Cardiac fibroblast (primary cell): ENCODE measurements around the gene XYLT1.

ENCODE experiments used
- DNase-seq, 2 donors: peaks; one replicate each; pipeline versions ENCODE4 v3.0.0 to v3.0.0-alpha.2; 2010; ENCODE audit warnings: low read depth in 2 of 2
- H3K4me3 ChIP-seq, 2 donors: replicated peaks in 1 of 2; 1 replicate in 1 of 2; 2 replicates in 1 of 2; pipeline ENCODE4 v1.5.1; 2011; ENCODE audit warnings: low read depth in 2 of 2, low read length in 2 of 2, mild to moderate bottlenecking in 2 of 2, moderate library complexity in 1 of 2
- CTCF ChIP-seq: IDR thresholded peaks from one replicate; pipeline ENCODE4 v1.5.1; 2011; ENCODE audit warnings: low read depth, mild to moderate bottlenecking, low read length, inconsistent platforms

The XYLT1 gene

GRCh38 chr16:17104654-17105053 lies 366.1 kb downstream of the XYLT1 start:
- TF ChIP-seq CTCF, result no peak
- no peak for DNase-seq
- H3K4me3 ChIP-seq, result no peak overlapping the region

GRCh38 chr16:17103216-17103615 lies 367.5 kb downstream of the XYLT1 start:
- TF ChIP-seq CTCF, result no peak
- no peak for DNase-seq
- no peak overlapping the region for H3K4me3 ChIP-seq

DNA sequence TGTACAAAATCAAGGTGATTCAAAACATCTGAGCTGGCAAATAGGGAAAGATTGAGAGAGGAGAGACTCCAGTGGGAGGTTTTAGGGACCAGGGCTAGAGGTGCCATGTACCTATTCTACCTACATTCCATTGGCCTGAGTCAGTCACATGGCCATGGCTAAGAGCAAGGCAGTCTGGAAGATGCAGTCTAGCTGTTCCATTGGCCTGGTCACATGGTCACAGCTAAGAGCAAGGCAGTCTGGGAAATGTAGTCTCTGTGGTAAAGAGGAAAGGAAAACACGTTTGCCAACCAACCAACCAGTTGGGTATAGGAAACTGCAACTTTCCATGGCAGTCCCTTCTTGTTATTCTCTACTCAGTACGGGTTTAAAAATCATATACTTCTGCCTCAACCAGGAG lies 369.1 kb downstream of the XYLT1 start:
- no peak overlapping the region for H3K4me3 ChIP-seq
- DNase-seq, result peak in 1 of 2 donors; percentile 2
- no peak for TF ChIP-seq CTCF

DNA sequence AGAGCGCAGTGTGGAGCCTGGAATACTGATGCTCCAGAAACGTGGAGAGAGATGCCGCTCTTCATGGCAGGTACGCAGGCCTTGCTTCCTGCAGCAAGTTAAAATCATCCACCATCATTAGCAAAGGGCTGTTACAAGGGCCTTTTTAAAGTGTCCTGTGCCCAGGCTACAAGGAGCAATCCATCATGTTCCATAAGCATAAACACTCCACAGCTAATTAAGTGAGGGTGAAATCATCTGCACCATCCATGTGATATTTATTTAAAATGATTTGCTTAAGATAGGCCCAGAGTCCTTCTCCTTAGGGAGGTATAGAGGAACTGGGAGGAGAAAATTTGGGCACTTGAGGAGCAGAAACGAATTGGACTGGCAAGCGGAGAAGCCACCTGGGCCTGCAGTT lies 372.1 kb downstream of the XYLT1 start:
- DNase-seq, result no peak
- no peak for TF ChIP-seq CTCF
- H3K4me3 ChIP-seq, result no peak overlapping the region

- DNase-seq, result no peak
- no peak for TF ChIP-seq CTCF
- H3K4me3 ChIP-seq, result no peak overlapping the region
These were observed 386.6 kb downstream of the XYLT1 start for GRCh38 chr16:17084130-17084529.

DNA sequence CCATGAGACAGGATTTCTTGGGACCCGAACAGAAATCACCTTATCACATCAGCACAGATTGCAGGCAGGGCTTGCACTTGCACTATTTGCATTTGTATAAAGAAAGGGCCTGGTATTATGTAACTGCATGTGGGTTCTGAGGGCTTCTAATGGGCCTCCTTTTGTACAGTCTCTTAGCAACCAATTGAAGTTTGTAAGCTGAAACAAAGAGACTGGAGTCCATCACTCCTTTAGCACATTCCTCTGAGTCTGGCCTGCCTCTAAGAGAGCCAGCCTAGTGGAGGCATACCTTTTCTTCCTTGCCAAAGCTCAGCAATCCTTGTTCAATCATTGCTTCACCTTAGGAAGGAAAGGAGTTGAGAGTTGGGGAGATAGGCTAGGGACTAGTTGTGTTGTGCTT lies 387.1 kb downstream of the XYLT1 start:
- TF ChIP-seq CTCF, result no peak
- H3K4me3 ChIP-seq, result no peak overlapping the region
- no peak for DNase-seq

- no peak for DNase-seq
- H3K4me3 ChIP-seq, result no peak overlapping the region
- no peak for TF ChIP-seq CTCF
These were observed 388.5 kb downstream of the XYLT1 start for GRCh38 chr16:17082095-17082882.
